Measurements from ENCODE around the gene MECP2.

The MECP2 gene

GRCh38 chrX:154022108-154022507, 75.4 kb downstream of the MECP2 start:
- TF ChIP-seq POU2F2 (IDR thresholded peaks at IDR 0.05; ENCODE audit: low read depth, low read length) (no peak), PAX5 (IDR thresholded peaks at IDR 0.05; ENCODE audit: insufficient read depth, low read length, severe bottlenecking) (no peak), SPI1 (IDR thresholded peaks at IDR 0.05; ENCODE audit: low read depth, low read length) (no peak), POLR2AphosphoS5 (IDR thresholded peaks at IDR 0.05; ENCODE audit: low read depth, low read length) (no peak), POLR2A (IDR thresholded peaks at IDR 0.05; ENCODE audit: low read depth, low read length) (no peak), TAF1 (IDR thresholded peaks at IDR 0.05; ENCODE audit: low read depth, low read length) (no peak)
- DNase-seq (ENCODE audit: insufficient read length, low spot score) (no peak), FAIRE-seq (peak; percentile 72)

GRCh38 chrX:154021131-154021611, 76.3 kb downstream of the MECP2 start:
- FAIRE-seq (no peak), DNase-seq (ENCODE audit: insufficient read length, low spot score) (no peak)
- no peak for TF ChIP-seq POLR2A (IDR thresholded peaks at IDR 0.05; ENCODE audit: low read depth, low read length)

GRCh38 chrX:154020536-154021115, 76.9 kb downstream of the MECP2 start:
- no peak for DNase-seq (ENCODE audit: insufficient read length, low spot score)
- peak; percentile 91 for FAIRE-seq
- TF ChIP-seq TAF1 (IDR thresholded peaks at IDR 0.05; ENCODE audit: low read depth, low read length) (no peak), POLR2A (IDR thresholded peaks at IDR 0.05; ENCODE audit: low read depth, low read length) (no peak), POLR2AphosphoS5 (IDR thresholded peaks at IDR 0.05; ENCODE audit: low read depth, low read length) (no peak), SPI1 (IDR thresholded peaks at IDR 0.05; ENCODE audit: low read depth, low read length) (no peak)

- peak; percentile 56 for TF ChIP-seq SPI1 (IDR thresholded peaks at IDR 0.05; ENCODE audit: low read depth, low read length)
- TF ChIP-seq PAX5 (IDR thresholded peaks at IDR 0.05; ENCODE audit: insufficient read depth, low read length, severe bottlenecking), result no peak
- DNase-seq (ENCODE audit: insufficient read length, low spot score), result peak; percentile 69
- peak; percentile 84 for FAIRE-seq
Measured at GRCh38 chrX:154019633-154020528, 77.6 kb downstream of the MECP2 start, which contains the start of gene IRAK1. Gene IRAK1 (minus strand): TSS chrX:154019902. CDS start chrX:154019812, 90 bp downstream.

- no peak for FAIRE-seq
- TF ChIP-seq SPI1 (IDR thresholded peaks at IDR 0.05; ENCODE audit: low read depth, low read length), result no peak
- no peak for TF ChIP-seq TAF1 (IDR thresholded peaks at IDR 0.05; ENCODE audit: low read depth, low read length)
- TF ChIP-seq POLR2A (IDR thresholded peaks at IDR 0.05; ENCODE audit: low read depth, low read length), result no peak
- no peak for TF ChIP-seq POLR2AphosphoS5 (IDR thresholded peaks at IDR 0.05; ENCODE audit: low read depth, low read length)
- DNase-seq (ENCODE audit: insufficient read length, low spot score), result no peak
Measured at GRCh38 chrX:154019061-154019621, 78.4 kb downstream of the MECP2 start.

GRCh38 chrX:154018518-154019060, 78.9 kb downstream of the MECP2 start:
- no peak for TF ChIP-seq POLR2AphosphoS5 (IDR thresholded peaks at IDR 0.05; ENCODE audit: low read depth, low read length)
- no peak for TF ChIP-seq SPI1 (IDR thresholded peaks at IDR 0.05; ENCODE audit: low read depth, low read length)
- TF ChIP-seq PAX5 (IDR thresholded peaks at IDR 0.05; ENCODE audit: insufficient read depth, low read length, severe bottlenecking), result no peak
- no peak for TF ChIP-seq TAF1 (IDR thresholded peaks at IDR 0.05; ENCODE audit: low read depth, low read length)
- no peak for TF ChIP-seq POLR2A (IDR thresholded peaks at IDR 0.05; ENCODE audit: low read depth, low read length)
- no peak for TF ChIP-seq POU2F2 (IDR thresholded peaks at IDR 0.05; ENCODE audit: low read depth, low read length)
- FAIRE-seq, result no peak

GRCh38 chrX:154017766-154018517, 79.6 kb downstream of the MECP2 start:
- TF ChIP-seq POLR2A (IDR thresholded peaks at IDR 0.05; ENCODE audit: low read depth, low read length), result no peak
- TF ChIP-seq PAX5 (IDR thresholded peaks at IDR 0.05; ENCODE audit: insufficient read depth, low read length, severe bottlenecking), result no peak
- TF ChIP-seq POLR2AphosphoS5 (IDR thresholded peaks at IDR 0.05; ENCODE audit: low read depth, low read length), result no peak
- TF ChIP-seq SPI1 (IDR thresholded peaks at IDR 0.05; ENCODE audit: low read depth, low read length), result no peak
- TF ChIP-seq POU2F2 (IDR thresholded peaks at IDR 0.05; ENCODE audit: low read depth, low read length), result no peak
- TF ChIP-seq TAF1 (IDR thresholded peaks at IDR 0.05; ENCODE audit: low read depth, low read length), result no peak
- FAIRE-seq, result peak; percentile 88
- DNase-seq (ENCODE audit: insufficient read length, low spot score), result no peak

More at GRCh38 chrX:154018518-154019060, 78.9 kb downstream of the MECP2 start:
- DNase-seq (ENCODE audit: insufficient read length, low spot score), result no peak

GRCh38 chrX:154016366-154017076, 81.0 kb downstream of the MECP2 start:
- no peak for TF ChIP-seq POLR2A (IDR thresholded peaks at IDR 0.05; ENCODE audit: low read depth, low read length)
- TF ChIP-seq SPI1 (IDR thresholded peaks at IDR 0.05; ENCODE audit: low read depth, low read length), result no peak
- no peak for TF ChIP-seq TAF1 (IDR thresholded peaks at IDR 0.05; ENCODE audit: low read depth, low read length)
- no peak for TF ChIP-seq POU2F2 (IDR thresholded peaks at IDR 0.05; ENCODE audit: low read depth, low read length)
- no peak for TF ChIP-seq POLR2AphosphoS5 (IDR thresholded peaks at IDR 0.05; ENCODE audit: low read depth, low read length)
- no peak for TF ChIP-seq PAX5 (IDR thresholded peaks at IDR 0.05; ENCODE audit: insufficient read depth, low read length, severe bottlenecking)
- DNase-seq (ENCODE audit: insufficient read length, low spot score) (no peak), FAIRE-seq (no peak)
